Jurkat, Clone E6-1 (cell line): ENCODE measurements around the gene ISYNA1.

ENCODE experiments used
- DNase-seq: peaks from one replicate; pipeline ENCODE4 v3.0.0-alpha.2; 2011; ENCODE audit warnings: low read depth, low spot score
- H3K4me3 ChIP-seq: 2 replicates; pipeline ENCODE4 v1.5.1; 2011; ENCODE audit warnings: mild to moderate bottlenecking, low read length, control low read depth, moderate library complexity

The ISYNA1 gene

DNA sequence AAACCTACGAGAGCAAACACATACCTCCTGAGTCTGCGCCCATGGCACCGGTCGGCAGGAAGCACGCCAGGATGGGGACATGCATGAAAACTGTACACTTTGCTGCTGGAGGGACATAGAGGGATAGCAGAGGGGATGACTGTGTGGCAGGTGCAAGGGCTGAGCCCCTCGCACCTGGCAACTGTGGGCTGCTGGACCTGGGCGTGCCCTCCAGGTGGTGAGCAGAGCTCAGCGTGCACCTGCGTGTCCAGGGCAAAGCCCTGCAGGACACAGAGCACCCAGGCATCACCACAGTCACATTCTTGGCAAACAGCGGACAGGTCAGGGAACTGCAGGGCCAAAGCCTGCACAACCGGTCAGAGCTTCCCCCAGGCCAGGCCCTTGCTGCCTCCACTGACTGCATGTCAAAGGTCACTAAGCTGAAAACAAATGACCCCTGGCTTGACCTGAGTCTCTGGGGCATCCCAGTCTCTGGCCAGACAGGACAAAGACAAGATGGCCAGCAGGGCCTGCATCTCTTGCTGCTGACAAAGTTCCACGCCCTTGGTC, 9.0 kb upstream of the ISYNA1 start:
- no peak for DNase-seq
- no peak overlapping the region for H3K4me3 ChIP-seq

DNA sequence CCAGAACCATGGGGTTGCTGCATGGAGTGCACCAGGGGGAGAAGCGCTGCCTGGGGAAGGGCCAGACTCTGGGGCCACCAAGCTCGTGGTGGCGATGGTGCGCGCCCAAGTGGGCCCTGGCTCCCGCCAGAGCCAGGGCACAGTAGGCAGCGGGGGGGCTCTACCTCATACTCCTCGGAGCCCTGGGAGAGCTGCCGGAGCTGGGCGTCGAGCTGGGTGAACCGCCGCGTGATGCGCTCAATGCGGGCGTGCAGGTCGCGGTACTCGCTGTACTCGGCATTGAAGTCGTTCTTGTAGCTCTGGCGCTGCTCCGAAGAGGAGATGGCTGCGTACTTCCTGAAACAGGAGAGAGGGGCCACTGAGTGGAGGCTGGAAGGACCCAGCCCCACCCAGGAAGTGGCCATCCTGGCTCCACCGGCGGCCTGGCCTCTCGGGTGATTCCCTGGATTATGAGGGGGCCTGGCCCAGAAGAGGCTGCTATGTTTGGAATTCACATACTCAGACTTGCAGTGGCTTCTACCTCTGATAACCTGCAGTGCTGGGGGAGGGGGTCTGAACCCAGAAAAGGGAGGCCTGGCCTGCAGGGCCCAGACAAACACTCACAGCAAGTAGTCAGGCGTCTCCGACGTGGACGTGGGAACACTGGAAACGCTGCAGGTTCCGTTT, 8.3 kb upstream of the ISYNA1 start:
- no peak for DNase-seq
- H3K4me3 ChIP-seq: no peak overlapping the region

DNA sequence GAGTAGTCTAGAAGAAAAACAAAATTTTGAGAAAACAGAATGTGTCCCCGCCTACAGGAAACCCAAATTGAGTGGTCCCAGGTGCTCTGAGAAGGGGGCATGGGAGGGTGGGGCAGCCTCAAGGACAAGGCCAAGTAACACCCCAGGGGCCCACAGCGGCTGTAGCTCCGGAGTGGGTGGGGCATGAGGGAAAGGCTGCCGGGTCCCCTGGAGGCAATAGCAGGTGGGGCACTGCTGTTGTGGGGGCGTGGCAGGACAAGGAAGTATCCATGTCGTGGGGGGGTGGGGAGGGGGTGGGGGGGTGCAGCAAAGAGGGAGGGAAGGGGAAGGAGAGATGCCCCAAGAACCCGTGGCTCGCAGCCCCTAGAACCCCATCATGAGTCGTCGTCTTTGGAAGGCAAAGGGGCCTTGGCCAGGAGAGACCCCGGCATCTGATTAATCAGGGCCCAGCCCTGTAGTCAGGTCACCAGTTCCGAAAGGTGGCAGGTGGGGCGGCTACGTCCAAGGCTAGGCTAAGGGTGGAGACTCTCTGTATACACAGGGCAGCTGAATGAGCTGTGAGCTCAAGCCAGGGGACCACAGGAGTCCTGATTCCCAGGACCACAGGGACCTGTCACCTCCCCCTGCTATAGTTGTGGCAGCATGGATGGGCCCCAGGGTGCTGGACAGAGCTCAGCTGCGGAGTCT, 7.5 kb upstream of the ISYNA1 start:
- no peak overlapping the region for H3K4me3 ChIP-seq
- DNase-seq: no peak

DNA sequence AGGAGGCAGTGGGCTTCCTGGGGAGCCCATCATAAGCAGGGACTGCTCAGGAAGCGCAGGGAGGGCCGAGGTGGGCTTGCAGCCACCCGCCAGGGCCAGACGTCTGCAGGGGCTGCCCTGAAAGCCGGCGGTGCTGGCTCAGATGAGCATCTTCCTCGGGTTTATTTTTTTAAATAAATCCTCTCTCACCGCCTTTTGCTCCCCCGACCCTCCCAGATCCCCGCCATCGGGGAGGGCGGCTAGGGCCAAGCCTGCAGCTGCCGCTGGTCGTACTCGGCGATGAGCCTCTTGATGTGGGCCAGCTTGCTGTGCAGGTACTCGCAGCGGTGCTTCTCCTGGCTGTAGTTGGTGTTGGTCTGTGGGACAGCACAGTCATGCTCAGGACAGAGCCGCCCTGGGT, 6.6 kb upstream of the ISYNA1 start:
- no peak overlapping the region for H3K4me3 ChIP-seq

DNA sequence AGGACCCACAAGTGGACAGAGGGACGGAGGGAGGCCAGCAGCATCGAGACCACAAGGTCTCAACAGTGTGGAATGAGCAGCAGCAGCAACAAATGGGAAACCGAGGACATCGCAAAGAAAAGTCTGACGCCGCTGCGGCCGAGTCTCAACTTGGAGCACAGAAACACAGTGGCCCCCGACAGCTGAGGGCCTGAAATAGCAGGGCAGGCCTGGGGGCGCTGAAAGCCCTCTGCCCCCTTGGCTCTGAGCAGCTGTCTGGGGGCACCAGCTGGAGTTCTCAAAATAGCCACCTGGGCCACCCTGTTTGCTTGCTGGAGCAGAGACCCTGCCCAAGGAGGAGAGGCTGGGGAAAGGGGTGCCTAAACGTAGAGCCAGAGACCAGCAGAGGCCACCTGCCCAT, 5.9 kb upstream of the ISYNA1 start:
- no peak overlapping the region for H3K4me3 ChIP-seq
- no peak for DNase-seq

More for the DNA sequence above, 6.6 kb upstream of the ISYNA1 start:
- DNase-seq: no peak

DNA sequence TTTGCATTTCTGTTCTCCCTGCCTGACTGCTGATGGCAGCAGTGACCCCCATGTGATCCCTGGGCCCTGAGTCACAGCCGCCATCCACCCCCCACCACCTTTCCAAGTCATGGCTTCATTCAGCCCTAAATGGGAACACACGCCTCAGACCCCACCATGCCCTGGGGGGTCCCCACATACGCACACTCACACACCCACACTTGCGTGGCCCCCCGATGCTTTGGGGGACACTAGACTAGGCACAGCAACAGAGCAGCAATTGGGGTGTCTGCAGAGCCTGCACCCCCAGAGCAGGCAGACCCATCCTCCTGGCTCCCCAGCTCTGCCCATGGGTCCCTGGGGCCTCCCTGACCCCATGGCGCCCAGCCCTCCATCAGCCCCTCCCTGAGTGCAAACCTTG, 5.5 kb upstream of the ISYNA1 start:
- no peak for DNase-seq
- H3K4me3 ChIP-seq: no peak overlapping the region

DNA sequence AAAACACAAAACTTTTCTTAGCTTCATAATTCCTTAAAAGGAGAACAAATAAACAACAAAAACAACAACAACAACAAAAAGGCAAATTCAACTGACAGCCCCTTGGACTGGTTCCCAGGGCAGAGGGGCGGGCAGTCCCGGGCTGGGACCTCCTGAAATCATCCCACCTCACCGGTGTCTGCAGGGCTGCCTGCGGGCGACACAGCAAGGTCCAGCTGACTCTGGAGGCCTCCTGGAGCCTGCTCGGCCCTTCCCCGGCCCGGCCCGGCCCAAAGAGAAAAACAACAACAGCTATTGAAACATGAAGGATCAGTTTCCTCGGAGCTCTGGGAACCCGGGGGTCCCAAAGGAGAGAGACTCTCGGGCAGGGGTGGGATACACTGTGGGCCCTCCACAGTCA, 5.0 kb upstream of the ISYNA1 start:
- no peak overlapping the region for H3K4me3 ChIP-seq
- no peak for DNase-seq

DNA sequence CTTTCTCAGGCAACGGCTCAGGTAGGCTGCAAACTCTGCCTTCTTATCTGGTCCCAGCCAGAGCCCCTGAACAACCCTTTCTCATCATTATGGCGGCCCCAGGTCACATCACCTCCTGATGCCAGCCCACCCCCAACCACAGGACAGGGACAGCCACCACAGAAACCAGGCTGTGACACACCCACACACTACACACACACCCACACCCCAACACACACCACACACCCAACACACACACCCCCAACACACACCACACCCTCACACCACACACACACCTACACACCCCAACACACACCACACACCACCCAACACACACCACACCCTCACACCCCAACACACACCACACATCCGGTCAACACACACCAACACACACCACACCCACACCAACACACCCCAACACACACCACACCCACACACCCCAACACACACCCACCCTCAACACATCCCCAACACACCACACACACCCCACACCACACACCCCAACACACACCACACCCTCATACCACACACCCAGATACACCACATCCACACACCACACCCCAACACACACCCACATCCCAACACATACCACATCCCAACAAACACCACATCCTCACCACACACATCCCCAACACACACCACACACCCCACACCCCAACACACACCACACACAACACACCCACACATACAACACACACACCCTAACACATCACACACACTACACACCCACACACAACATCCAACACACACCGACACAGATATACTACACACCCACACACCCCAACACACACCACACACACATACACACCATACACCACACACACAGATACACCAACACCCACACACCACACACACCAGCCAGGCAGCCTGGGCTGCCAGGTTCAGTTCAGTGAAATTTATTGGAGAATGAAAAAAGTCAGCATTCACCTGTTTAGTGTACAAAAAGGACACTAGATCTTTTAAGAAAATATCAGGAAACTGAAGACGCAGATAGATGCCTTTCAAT, 4.2 kb upstream of the ISYNA1 start:
- no peak overlapping the region for H3K4me3 ChIP-seq
- no peak for DNase-seq

DNA sequence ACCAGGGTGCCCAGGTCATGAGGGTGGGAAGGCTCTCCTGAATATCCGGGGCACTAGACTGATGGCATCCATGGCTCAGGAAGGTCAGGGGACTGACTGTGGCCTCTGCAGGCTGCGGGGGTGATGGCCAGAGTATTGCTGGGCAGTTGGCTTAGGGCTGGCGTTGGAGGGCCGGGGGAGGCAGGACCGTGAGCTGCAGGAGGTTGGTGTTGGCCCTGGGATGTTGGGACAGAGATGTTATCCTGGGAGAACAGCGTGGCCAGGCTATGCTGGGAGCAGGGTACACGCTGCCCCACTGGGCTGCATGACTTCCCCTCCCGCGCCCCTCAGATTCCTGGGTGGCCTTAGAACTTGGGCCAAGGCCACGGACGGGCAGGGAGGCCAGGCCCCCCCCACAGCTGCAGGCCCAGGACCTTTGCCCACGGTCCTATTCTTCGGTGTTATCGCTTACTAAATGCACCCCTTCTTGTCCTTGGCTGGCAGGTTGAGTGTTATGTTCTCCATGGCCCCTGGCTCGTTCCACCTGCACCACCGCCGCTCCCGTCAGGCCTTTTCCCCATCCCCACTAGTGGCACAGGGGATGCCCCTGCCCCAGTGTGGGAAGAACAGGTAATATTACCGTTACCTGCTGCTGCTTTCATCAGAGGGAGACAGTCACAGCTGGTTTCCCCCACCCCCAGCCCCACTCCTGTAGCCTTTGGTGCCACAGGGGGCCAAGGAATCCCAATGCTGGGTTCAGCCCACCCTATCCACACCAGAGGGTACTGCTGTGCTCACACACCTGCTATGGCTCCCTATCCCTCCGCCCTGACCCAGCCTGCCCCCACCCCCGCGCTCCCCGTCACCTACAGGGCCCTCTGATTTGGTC, 3.2 kb upstream of the ISYNA1 start:
- DNase-seq: no peak
- H3K4me3 ChIP-seq: no peak overlapping the region

DNA sequence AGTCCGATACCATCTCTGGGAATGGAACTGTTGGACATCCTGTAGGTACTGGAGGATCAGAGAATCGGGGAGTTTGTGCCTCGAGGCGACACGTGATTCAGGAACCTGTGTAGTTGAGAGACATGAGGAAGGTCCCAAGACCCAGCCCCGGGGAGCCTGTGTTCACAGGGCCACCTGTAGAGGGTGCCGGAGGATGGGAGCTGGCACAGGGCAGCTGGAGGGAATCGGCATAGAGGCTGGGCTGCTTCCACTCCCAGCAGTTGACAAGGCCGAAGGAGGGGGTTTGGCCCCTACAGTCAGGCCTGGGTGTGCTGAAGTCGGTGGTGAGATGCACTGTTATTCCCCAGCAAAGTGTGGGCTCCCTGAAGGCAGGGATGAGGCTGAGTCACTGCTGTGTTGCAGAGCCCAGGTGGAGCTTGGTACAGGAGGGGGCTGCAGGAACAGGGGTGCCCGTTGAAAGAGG, 2.5 kb upstream of the ISYNA1 start:
- no peak for DNase-seq
- no peak overlapping the region for H3K4me3 ChIP-seq

DNA sequence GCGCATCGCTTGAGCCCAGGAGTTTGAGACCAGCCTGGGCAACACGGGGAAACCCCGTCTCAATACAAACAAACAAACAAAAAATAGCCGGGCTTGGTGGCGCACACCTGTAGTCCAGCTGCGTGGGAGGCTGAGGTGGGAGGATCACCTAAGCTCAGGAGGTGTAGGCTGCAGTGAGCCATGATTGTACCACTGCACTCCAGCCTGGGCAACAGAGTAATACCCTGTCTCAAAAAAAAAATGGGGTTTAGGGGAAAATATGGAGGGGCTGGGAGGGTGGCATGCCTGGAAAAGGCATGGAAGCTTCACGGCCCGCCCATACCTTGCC, 1.9 kb upstream of the ISYNA1 start:
- no peak for DNase-seq
- no peak overlapping the region for H3K4me3 ChIP-seq

DNA sequence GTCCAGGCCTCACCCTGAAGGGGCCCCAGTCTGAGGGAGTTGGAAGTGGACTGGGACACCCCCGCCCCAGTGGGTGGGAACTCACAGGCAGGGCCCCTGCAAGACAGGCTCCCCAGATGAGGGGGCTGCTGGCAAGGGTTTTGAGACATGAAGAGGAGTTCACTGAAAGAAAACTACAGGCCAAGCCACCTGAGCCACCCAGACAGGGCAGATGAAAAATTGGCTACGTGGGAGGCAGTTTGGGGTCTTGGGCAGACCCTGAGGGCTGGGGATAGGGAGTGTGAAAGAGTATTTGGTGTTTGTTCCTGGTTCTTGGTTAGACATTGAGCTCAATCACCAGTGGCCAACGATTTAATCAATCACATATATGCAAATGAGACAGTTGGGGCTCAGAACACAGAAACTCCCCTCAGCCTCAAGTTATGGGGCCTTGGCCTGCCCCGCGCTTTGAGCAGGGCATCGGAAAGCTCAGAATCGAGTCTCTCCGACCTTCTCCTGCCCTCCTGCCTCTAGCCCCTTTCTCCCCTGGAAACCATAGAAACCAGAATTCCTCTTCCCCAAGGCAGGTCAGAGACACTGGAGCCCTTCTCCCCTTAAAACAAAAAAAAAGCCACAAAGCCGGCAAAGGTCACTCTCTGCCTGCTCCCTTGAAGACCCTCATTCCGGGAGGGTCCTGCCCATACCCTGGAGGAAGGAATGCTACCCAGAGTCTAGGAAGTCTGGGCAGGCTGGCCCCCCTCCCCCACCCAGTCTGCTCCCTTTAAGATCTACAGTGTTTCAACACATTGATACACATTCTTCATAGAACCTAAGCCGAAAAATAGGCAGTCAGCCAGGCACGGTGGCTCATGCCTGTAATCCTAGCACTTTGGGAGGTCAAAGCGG, 1.3 kb upstream of the ISYNA1 start:
- DNase-seq: no peak
- no peak overlapping the region for H3K4me3 ChIP-seq

DNA sequence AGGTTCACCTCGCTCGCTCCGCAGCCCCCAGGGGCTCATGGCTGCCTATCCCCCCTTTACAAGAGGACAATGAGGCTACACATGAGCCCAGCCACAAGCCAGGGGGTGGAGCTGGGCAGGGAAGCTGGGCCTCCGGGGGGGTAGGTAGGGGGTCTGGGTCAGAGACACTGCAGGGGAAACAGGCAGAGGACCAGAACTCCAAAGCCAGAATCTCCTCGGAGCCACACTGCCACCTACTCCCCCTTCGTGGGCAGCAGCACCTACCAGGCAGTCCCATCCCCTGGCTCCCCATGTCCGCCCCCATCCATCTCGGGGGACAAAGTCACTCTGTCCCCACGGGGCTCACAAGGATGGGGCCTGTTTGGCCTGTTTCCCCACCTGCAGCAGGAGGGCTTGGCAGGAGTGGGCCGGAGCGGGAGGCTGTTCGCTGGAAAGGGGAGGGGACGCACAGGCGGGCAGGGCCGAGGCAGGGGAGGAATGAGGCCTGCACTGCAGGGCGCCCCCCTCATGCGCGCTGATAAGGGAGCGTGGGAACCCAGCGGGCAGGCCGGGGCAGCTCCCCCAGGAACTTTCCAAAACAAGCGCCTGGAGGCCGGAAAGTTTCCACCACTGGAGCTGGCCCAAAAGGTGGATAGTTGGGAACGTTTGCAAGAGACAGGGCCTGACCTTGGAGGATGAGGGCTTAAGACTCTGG, 545 bp upstream of the ISYNA1 start:
- H3K4me3 ChIP-seq: no peak overlapping the region
- no peak for DNase-seq

DNA sequence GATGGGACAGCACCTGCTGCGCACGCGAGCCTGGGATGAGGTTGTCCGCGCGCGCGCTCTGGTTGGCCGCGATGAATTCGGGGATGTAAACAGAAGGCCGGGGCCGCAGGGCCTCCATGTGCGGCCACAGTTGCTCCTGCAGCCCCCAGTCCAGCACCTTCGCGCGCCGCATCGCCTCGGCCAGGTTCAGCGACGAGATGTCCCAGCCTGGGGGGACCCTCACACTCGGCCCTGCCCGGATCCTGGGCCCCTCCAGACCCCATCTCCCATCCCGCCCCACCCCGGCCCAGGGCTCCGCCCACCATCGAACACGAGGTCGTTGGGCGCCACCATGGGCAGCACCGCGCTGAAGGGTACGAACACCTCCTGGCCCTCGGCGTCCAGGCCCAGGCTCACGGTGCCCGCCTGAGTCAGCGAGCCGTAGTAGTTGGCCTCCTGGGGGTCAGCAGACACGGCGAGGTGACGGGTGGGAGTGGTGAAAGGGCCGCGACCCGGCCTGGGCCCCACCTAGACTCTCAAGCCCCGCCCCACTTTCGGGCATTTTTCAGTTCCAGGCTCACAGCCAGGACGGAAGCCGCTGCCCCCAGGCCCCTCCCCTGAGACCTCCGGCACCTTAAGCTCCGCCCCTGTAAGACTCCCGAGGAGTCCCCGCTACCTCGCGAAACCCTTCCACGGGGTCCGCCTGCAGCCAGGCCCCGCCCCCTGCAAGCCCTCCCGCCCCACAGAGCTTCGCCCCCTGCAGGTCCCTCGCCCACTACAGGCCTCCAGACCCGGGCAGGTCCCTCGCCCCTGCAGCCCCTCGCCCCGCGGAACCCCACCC, 1.1 kb downstream of the ISYNA1 start:
- DNase-seq: peak; percentile 79
- peak overlapping the region; percentile 54 for H3K4me3 ChIP-seq

DNA sequence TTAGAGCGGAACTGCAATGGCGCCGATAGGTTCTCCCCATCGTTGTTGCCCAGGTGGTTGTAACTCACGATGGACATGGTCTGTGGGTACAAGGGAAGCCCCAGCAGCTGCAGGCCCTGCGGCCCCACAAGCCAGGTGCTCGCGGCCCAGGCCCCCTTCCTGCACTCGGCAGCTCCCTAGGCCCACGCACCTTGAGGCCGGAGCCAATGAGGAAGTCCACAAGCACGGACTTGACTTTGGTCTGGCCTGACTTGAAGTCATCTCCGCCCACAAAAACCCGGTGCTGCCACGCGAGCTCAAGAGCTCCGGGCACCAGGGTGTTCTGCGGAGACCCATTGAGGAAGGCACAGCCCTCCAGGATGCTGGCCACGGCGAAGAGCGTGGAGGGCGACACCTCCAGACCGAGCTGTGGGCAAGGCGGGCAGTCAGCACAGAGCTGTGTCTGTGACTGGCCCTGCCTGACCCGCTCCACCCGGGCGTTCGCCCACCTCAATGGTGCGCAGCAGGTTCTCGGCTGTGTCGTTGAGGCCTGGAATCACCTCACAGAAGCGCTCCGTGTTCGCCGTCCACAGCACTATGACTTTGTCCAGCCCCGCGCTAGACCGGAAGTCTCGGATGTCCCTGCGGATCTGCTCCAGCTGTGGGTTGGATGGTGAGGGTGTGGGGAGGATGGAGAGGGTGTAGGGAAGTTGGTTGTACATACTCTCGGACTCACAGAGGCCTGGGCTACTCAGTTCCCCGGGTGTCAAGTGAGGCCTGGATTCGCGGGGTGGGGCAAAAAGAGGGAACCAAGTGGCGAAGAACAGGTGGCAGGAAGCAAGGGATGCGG, 1.9 kb downstream of the ISYNA1 start:
- DNase-seq: no peak
- peak overlapping the region; percentile 54; the same call in 1 of the 2 replicates for H3K4me3 ChIP-seq
